NOMO-1 treated with dmso at 0.1 percent for 144 hours (cell line): Measurements from ENCODE around the gene C4B.

ENCODE experiments used
- DNase-seq: peaks from one replicate; lab custom pipeline; 2025; ENCODE audit not compliant: unreplicated experiment; lab: John Stamatoyannopoulos, UW

The C4B gene

DNA sequence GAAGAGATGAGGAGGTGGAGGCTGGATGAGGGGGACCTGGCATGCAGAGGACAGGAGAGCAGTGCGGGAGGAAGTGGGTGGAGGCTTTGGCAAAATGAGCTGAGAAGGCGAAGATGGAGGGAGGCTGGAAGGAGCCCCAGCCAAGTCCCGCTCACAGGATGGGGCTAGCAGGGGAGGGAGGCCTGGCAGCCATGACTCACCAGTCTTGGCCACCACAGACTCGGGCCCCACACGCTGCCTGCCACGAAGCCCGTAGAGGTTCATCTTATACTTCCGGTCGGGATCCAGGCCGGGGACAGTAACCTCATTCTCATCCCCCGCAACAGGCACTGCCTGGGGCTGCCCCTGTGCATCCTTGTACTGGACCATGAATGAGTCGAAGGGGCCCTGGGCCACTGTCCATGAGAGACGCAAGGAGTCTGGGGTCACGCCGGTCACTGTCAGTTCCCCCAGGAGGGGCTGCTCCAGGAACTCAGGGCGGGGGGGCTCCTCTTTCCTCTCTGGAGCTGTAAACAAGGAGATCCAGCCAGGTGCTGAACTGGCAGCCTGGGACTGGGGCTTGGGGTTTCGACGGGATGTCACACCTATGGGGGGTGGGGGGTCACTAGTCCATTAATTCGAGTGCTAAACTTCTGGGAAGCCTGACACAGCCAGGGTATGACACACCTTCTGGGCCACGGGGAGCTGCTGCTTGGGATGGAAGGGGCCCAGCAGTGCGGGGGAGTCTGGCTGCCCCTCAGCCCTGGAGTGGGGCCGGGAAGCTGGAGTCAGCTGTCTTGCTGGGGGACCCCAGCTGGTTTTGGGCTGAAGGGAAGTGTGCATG lies 66.8 kb downstream of the C4B start:
- DNase-seq, result peak; percentile 21

DNA sequence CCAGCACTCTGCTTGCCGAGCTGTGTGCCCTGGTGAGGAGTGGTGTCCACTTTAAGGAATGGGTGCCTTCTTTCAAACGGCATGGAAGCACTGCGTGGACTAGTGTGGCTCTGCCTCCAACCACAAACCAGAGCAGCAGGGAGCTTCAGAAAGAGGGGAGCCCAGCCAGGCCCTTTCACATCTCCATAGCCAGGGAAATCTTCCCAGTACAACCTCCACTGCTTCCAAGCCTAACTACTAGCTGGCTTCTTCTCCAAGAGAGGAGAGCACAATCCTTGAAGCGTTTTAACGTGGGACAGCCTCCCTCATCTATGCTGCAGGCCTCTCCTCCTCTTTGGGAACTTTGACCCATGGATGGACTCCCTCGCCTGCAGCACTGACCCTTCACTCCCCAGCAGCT lies 67.9 kb downstream of the C4B start:
- DNase-seq, result no peak

- DNase-seq, result no peak
Observed at GRCh38 chr6:32082935-32083334, 68.3 kb downstream of the C4B start.

- no peak for DNase-seq
Observed at GRCh38 chr6:32083812-32084768, 69.5 kb downstream of the C4B start.

DNA sequence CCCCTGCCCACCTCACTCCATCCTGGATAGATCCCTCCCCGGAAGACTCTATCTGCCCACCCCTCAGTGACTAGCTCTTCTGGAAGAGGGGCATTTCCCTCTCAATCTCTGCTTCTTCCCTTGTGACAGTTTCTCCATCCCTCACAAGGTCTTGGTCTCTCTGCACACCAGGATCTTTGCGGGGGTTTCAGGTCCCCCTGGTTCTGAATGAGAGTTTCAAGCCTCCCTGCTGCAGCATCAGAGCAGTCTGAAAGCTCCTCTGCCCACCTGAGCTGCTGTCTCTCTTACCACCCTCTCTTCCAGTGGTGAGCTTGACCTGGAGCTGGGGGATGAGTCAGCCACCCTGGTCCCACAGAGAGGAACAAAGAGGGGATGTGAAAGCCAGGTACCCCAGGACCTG lies 70.2 kb downstream of the C4B start:
- no peak for DNase-seq
